Choroid plexus epithelial cell (primary cell): Measurements from ENCODE around the gene RBM6.
"Not testable (repeated sequence)": the region's sequence is repeated elsewhere in the genome, so short reads cannot be mapped to it uniquely, and the experiment has no call there.

ENCODE experiments used
- DNase-seq: peaks from one replicate; pipeline ENCODE4 v3.0.0-alpha.2; 2010; ENCODE audit warnings: low read depth
- H3K4me3 ChIP-seq: 2 replicates; pipeline ENCODE4 v1.5.1; 2011; ENCODE audit warnings: low read depth, mild to moderate bottlenecking, control low read depth, low read length, moderate library complexity
- TF ChIP-seq, protein P1 (sequence below): conservative IDR thresholded peaks from 2 replicates; pipeline ENCODE4 v1.5.1; 2011; ENCODE audit warnings: low read depth, mild to moderate bottlenecking, control low read depth, inconsistent platforms, low read length, moderate library complexity

The RBM6 gene

GRCh38 chr3:49929291-49930167 lies 10.4 kb upstream of the RBM6 start, which contains the start of gene MON1A:
MON1A (minus strand) TSS chr3:49929811; CDS start chr3:49913346, 16,465 bp downstream.
- DNase-seq: peak; percentile 88
- peak within 1 kb of the TSS; percentile 90 for H3K4me3 ChIP-seq
- TF ChIP-seq, protein P1, sequence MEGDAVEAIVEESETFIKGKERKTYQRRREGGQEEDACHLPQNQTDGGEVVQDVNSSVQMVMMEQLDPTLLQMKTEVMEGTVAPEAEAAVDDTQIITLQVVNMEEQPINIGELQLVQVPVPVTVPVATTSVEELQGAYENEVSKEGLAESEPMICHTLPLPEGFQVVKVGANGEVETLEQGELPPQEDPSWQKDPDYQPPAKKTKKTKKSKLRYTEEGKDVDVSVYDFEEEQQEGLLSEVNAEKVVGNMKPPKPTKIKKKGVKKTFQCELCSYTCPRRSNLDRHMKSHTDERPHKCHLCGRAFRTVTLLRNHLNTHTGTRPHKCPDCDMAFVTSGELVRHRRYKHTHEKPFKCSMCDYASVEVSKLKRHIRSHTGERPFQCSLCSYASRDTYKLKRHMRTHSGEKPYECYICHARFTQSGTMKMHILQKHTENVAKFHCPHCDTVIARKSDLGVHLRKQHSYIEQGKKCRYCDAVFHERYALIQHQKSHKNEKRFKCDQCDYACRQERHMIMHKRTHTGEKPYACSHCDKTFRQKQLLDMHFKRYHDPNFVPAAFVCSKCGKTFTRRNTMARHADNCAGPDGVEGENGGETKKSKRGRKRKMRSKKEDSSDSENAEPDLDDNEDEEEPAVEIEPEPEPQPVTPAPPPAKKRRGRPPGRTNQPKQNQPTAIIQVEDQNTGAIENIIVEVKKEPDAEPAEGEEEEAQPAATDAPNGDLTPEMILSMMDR: peak; percentile 45

GRCh38 chr3:49930168-49930690 lies 9.7 kb upstream of the RBM6 start:
- TF ChIP-seq, protein P1: no peak
- no peak for DNase-seq
- peak overlapping the region; percentile 90 for H3K4me3 ChIP-seq

DNA sequence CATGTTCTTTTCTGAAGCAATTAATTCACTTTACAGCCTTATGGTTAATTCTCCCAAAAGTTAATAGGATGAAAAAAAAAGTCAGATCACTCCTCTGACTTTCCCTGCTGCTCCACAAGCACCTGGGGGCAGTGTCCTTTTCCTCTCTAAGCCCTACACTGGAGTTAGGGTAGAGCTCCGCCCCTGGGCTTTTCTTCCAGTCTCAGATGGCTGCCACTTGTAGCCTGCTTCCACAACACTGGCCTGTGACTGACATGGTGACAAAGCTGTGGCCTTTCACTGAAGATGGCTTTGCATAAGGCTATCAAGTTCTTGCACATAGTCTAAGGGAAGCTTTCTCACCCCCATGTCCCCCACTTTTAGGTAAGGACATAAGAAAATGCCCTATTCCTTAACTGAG lies 9.0 kb upstream of the RBM6 start:
- TF ChIP-seq, protein P1: no peak
- no peak for DNase-seq
- H3K4me3 ChIP-seq: no peak overlapping the region

DNA sequence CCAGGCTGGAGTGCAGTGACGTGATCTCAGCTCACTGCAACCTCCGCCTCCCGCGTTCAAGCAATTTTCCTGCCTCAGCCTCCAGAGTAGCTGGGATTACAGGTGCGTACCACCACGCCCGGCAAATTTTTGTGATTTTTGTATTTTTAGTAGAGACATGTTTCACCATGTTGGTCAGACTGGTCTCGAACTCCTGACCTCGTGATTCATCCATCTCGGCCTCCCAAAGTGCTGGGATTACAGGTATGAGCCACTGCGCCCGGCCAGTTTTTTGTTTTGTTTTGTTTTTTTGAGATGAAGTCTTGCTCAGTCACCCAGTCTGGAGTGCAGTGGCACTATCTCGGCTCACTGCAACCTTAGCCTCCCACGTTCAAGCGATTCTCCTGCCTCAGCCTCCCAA lies 7.7 kb upstream of the RBM6 start:
- DNase-seq, H3K4me3 ChIP-seq: not testable (repeated sequence)

- TF ChIP-seq, protein P1: no peak
- DNase-seq: peak; percentile 41
- H3K4me3 ChIP-seq: no peak overlapping the region
Measured at GRCh38 chr3:49937090-49937489, 2.9 kb upstream of the RBM6 start.

- DNase-seq: no peak
- H3K4me3 ChIP-seq: peak overlapping the region; percentile 97
- TF ChIP-seq, protein P1: no peak
Measured at GRCh38 chr3:49940667-49941249, 808 bp downstream of the RBM6 start.

- TF ChIP-seq, protein P1: no peak
- no peak overlapping the region for H3K4me3 ChIP-seq
- DNase-seq: no peak
Measured at GRCh38 chr3:49942651-49943050, 2.7 kb downstream of the RBM6 start.
